ENCODE results near the gene AURKAIP1.
A peak's percentile ranks its signal among the peaks of the same experiment; 100 is the strongest.
"Not testable (repeated sequence)": the region's sequence is repeated elsewhere in the genome, so short reads cannot be mapped to it uniquely, and the experiment has no call there.

AURKAIP1 gene

DNA sequence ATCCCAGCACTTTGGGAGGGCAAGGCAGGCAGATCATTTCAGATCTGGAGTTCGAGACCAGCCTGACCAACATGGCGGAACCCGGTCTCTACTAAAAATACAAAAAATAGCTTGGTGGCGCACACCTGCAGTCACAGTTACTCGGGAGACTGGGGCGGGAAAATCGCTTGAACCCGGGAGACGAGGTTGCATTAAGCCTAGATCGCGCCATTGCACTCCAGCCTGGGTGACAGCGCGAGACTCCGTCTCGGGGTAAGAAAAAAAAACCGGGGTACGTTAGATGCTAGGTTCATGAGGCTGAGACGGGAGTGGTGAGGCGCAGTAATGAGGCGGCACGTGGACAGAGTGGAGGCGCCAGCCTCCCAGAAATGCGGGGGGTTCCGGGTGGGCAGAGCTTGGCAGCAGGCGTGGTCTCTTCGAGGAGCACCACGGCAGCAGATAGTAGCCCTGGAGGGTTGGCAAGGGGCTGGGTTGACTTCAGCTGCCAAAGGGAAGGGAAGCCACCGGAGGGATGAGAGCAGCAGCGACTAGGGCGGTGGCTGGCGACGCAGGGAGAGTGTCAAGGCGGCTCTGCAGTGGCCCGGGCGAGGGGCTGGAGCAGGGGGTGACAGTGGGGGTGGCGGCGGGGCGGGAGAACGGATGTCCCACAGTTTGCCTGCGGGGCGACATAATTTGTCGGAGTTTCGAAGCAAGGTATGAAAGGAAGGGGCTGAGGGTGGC is 31.3 kb upstream of the AURKAIP1 start:
- no peak for ATAC-seq

- ATAC-seq, result no peak
Observed at GRCh38 chr1:1403653-1404052, 28.6 kb upstream of the AURKAIP1 start.

DNA sequence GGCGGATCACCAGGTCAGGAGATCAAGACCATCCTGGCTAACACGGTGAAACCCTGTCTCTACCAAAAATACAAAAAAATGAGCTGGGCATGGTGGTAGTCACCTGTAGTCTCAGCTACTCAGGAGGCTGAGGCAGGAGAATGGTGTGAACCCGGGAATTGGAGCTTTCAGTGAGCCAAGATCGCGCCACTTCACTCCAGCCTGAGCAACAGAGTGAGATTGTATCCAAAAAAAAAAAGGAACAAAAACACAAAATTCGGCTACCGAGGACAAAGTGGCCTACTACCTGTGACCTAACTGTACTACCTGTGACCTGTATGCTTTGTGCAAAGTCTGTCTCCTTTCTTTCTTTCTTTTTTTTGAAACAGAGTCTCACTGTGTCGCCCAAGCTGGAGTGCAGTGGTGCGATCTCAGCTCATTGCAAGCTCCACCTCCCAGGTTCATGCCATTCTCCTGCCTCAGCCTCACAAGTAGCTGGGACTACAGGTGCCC is 27.9 kb upstream of the AURKAIP1 start:
- not testable (repeated sequence) for ATAC-seq

GRCh38 chr1:1402072-1402900 is 27.3 kb upstream of the AURKAIP1 start:
- no peak for ATAC-seq

DNA sequence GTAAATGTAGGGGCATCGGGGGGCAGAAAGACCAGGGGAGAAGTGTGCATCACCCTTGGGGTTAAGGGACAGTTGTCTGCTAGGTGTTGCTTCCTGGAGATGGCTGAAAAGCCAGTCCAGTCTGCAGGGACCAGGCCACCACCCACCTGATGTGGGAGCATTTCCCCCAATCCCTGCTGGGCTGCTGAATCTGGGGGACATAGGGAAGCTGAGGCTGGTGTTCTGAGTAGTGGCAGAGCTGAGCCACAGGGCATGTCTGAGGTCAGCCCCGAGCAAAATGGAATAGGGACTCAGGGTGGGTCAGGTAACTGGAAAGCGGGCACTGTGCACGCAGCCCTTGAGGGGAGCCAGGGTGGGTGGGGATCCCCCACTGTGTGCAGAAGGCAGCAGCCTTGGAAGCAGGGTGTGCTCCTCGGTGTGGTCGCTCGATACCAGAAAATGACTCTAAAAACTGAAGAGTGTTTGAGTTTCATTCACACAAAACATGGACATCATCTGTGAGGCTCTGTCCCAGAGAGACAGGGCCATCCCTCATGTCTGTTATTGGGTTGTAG is 26.5 kb upstream of the AURKAIP1 start:
- no peak for ATAC-seq

GRCh38 chr1:1400576-1401456 is 25.8 kb upstream of the AURKAIP1 start:
- no peak for ATAC-seq

DNA sequence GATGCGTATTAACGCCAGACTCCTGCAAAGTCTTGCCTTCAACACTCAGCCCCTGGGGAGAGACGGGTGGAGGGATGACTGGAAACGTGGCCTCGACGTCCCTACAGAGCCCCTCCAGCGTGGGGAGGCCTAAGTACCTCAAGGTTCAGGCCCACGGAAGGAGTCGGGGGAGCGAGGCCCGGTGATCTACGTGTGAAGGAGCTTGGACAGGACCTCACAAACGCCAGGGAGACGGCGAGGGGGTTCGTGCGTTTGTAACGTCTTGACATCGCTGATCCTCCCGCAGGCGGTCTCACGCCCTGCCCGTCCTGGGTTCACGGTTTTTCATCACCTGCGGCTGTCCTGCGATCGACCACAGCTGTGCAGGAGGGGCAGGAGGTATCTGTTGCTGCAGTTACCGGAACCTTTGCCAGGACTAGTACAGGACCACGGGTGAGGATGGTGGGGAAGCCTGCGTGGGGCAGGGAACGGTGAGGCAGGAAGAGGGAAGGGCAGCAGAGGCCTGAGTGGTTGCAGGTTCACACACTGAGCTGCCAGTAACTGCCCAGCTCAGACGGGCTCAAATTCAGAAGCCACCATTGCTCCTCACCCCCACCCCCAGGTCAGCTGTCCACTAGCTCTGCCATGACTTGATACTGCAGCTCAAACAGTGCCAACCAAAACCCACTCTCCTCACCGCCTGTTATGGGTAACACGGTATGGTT is 25.0 kb upstream of the AURKAIP1 start:
- no peak for ATAC-seq

DNA sequence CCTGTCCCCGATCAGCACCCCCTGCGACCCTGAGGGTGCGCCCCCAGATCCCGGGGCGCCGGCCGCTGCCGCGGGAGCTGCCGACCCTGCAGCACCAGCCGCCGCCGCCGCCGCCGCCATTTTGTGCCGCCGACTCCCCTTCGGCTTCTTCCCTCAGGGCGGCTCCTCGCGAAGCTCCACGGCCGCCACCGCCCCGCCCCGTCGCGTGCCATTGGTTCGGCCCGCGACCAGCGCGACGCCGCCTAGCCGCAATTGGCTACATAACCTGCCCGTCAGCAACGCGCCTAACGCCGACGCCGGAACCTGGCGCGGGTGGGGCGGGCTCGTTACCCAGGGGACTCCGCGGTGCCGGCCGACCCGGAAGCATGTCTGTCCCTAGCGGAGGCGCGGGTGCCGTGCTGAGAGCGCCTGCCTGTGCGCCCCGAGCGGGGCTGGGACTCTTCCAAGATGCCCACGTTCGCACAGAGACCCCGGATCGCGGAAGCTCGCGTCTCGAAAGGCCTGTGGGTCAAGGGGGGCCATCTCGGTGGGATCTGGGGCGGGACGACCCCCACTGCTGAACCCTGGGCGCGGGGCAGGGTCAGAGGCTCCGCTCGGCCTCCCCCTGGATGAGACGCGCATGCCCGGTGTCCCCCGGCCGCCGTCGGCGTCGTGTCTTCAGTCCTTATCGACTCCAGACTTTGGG is 24.3 kb upstream of the AURKAIP1 start, which contains the start of gene CCNL2:
CCNL2 (minus strand) TSS at position 149 of the 685 bp plus-strand sequence; CDS start at position 120, 29 bp downstream.
- ATAC-seq, result peak; percentile 97 to 98

- ATAC-seq, result peak; percentile 1 to 2
Observed at GRCh38 chr1:1398677-1399186, 23.7 kb upstream of the AURKAIP1 start.

- ATAC-seq, result no peak
Observed at GRCh38 chr1:1397839-1398523, 23.0 kb upstream of the AURKAIP1 start.

DNA sequence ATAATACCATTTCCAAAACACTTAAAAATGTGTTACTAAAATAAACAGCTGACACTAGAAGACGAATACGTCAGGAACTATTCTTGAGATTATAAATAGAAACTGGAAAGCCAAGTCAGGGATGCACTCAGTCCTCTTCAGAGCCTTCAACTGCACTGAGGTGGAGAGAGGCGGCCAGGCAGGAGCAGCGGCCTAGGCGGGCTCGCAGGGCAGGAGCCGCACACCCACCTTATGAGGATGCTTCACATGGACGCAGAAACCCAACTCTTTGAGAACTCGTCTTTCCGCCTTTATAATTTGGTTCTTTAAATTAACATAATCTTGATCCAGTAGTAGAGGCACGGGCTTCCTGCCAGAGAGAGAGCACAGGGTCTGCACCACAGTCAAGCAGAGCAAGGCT is 20.2 kb upstream of the AURKAIP1 start:
- ATAC-seq, result no peak

DNA sequence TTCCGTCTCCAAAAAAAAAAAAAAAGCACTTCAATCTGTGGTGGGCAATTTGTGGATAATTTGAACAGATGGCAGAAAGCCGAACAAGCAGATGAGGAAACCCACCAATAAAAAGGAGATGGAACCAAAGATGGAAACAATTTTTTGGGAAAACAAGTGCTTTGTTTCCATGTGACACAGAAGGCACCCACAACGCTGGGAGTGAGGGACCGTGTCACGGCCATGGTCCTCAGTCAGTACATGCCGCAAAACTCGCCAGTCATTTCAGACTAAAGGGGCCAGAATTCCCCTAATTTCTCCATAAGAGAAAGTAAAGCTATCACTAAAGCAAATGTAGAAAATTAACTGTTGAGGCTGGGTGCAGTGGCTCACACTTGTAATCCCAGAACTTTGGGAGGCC is 19.1 kb upstream of the AURKAIP1 start:
- no peak for ATAC-seq

- ATAC-seq, result no peak
Observed at GRCh38 chr1:1393428-1393827, 18.4 kb upstream of the AURKAIP1 start.

DNA sequence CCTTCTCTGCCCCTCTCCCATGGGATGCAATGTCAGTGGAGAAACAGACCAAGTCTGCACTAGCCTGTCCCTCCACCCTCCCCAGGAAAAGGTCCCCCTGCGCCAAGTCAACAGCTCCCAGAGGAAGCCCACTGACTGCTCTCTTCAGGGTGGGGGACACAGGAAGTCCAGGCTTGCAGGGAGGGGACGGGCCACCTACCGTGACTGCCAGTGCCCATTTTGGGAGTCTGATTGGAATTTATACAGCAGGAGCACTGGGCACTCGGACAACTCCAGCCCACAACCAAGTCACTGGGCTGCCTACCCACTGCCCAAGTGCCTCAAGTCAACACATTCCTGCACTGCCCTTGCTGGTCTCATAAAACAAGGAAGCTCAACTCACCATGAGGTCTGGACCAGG is 18.0 kb upstream of the AURKAIP1 start:
- no peak for ATAC-seq

- ATAC-seq, result no peak
Observed at GRCh38 chr1:1391225-1391624, 16.2 kb upstream of the AURKAIP1 start.

- ATAC-seq, result no peak
Observed at GRCh38 chr1:1390675-1391074, 15.7 kb upstream of the AURKAIP1 start.

DNA sequence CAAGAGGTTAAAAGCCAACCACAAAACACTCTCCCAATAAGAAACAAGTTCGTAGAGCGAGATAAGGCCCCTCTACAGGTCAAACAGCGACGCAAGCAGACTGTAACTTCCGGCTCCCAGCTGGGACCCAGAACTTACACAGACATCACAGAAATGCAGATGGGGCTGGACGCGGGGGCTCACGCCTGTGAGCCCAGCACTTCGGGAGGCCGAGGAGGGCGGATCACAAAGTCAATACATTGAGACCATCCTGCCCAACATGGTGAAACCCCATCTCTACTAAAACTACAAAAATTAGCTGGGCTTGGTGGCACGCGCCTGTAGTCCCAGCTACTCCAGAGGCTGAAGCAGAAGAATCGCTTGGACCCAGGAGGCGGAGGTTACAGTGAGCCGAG is 13.1 kb upstream of the AURKAIP1 start:
- no peak for ATAC-seq

GRCh38 chr1:1387098-1388077 is 12.4 kb upstream of the AURKAIP1 start:
- ATAC-seq, result no peak

GRCh38 chr1:1385931-1386330 is 10.9 kb upstream of the AURKAIP1 start:
- ATAC-seq, result no peak
